Osteocyte (in vitro differentiated cells): ENCODE results near the gene REPIN1. TPM values are rescaled to one million over a fixed set of nuclear protein-coding genes. Genes with fewer than 3 reads are reported as not detected.

Experiments
- DNase-seq: peaks from one replicate; pipeline ENCODE4 v3.0.0; 2021; ENCODE audit warnings: mixed read lengths; ENCODE audit not compliant: unreplicated experiment; ENCODE audit errors: extremely low spot score
- H3K27ac Mint-ChIP-seq: one replicate; pipeline ENCODE4 v1.8.0; 2021; ENCODE audit warnings: mild to moderate bottlenecking, mixed read lengths; ENCODE audit not compliant: unreplicated experiment
- H3K27me3 Mint-ChIP-seq: one replicate; pipeline ENCODE4 v1.8.0; 2021; ENCODE audit warnings: mixed read lengths; ENCODE audit not compliant: unreplicated experiment
- H3K36me3 Mint-ChIP-seq: one replicate; pipeline ENCODE4 v1.8.0; 2021; ENCODE audit warnings: mixed read lengths; ENCODE audit not compliant: unreplicated experiment
- H3K4me1 Mint-ChIP-seq: one replicate; pipeline ENCODE4 v1.8.0; 2021; ENCODE audit warnings: mixed read lengths; ENCODE audit not compliant: unreplicated experiment
- H3K4me3 Mint-ChIP-seq: one replicate; pipeline ENCODE4 v1.8.0; 2021; ENCODE audit warnings: mild to moderate bottlenecking, moderate library complexity, mixed read lengths; ENCODE audit not compliant: unreplicated experiment
- H3K9me3 Mint-ChIP-seq: one replicate; pipeline ENCODE4 v1.8.0; 2021; ENCODE audit warnings: mixed read lengths; ENCODE audit not compliant: unreplicated experiment
- CTCF ChIP-seq: fragments of 200-600 bp; sonication (generic); IDR thresholded peaks from 2 replicates; pipeline ENCODE4 v1.5.0; 2021; ENCODE audit warnings: antibody characterized with exemption, mild to moderate bottlenecking, moderate library complexity
- total RNA-seq: library from RNA; stranded (reverse); gene quantifications from 2 replicates; pipeline ENCODE4 v1.2.1, GENCODE V29; 2021

The REPIN1 gene
- total RNA-seq, 1 donor from 2014 or later, result 66.3 TPM

DNA sequence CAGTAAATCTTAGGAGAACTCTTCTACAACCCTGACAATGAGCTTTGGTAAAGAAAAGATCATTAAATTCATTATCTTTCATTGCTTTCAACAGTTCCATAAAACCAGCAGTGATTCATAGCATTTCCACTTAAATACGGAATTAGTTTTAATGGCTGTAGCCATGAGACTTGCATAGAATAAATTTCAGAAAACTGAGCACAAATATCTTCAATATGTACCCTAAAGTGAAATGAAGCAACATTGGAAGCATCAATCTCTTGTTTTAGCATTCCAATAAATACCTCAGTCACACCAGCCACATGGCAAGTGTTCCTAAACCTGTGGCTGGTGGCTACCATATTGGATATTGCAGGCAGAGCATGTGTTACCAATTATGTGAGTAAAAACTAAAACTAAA, 23.6 kb upstream of the REPIN1 start:
- H3K4me1 Mint-ChIP-seq, result peaks cover 4% of the 10 kb centered on the region

GRCh38 chr7:150346922-150347321, 21.7 kb upstream of the REPIN1 start:
- Mint-ChIP-seq H3K4me3 (no peak overlapping the region), H3K4me1 (peaks cover 2% of the 10 kb centered on the region), H3K27ac (no peak overlapping the region), H3K27me3 (peaks cover 32% of the 10 kb centered on the region), H3K9me3 (peaks cover 8% of the 10 kb centered on the region), H3K36me3 (no peaks in the 10 kb centered on the region)
- no peak for DNase-seq
- TF ChIP-seq CTCF, result no peak

More for the DNA sequence above, 23.6 kb upstream of the REPIN1 start:
- no peak for DNase-seq
- H3K4me3 Mint-ChIP-seq, result no peak overlapping the region
- H3K27ac Mint-ChIP-seq, result no peak overlapping the region
- peaks cover 41% of the 10 kb centered on the region for H3K27me3 Mint-ChIP-seq
- TF ChIP-seq CTCF, result no peak
- no peaks in the 10 kb centered on the region for H3K36me3 Mint-ChIP-seq
- peaks cover 8% of the 10 kb centered on the region for H3K9me3 Mint-ChIP-seq

DNA sequence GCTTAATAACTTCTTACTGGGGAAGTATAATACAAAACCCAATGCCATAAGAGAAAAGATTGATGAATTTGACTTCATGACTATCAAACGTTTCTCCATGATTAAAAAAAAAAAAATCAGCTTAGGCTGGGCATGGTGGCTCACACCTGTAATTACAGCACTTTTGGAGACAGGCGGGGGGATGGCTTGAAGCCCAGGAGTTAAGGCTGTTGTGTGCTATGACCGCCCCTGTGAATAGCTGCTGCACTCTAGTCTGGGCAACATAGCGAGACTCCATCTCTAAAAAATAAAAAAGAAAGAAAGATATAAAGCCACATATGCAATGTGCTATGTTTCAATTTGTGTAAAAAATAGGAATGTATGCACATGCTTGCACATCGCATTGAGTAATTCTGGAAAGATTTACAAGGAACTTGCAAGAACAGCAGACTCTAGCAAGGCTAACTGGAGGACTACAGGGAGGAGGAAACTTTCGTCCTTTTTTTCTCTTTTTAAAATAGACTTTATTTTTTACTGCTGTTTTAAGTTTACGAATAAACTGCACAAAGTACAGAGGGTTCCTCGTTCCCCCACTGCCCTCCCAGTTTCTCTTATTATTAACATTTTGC, 16.9 kb upstream of the REPIN1 start:
- DNase-seq, result no peak
- H3K4me1 Mint-ChIP-seq, result peaks cover 2% of the 10 kb centered on the region
- no peak overlapping the region for H3K4me3 Mint-ChIP-seq
- no peaks in the 10 kb centered on the region for H3K9me3 Mint-ChIP-seq
- H3K36me3 Mint-ChIP-seq, result no peaks in the 10 kb centered on the region
- TF ChIP-seq CTCF, result no peak
- H3K27ac Mint-ChIP-seq, result no peak overlapping the region
- H3K27me3 Mint-ChIP-seq, result peaks cover 12% of the 10 kb centered on the region

DNA sequence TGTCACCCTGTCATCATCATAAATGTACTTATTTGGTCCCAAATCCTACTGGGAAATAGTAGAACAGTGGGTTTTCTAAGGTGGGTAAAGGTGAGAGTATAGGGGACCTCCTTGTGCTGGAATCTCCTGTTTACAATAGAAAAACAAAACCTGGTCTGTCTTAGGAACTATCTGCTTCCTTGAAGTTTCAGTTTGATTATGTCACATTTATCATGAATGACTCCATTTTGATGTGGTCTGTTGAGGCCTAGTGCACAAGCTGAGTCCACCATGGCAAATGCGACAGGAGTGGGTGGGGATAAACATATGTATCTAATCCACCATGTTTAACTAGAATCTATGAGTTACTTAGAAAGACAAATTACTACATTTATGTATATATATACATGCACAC, 13.0 kb upstream of the REPIN1 start:
- no peak for DNase-seq
- no peak for TF ChIP-seq CTCF
- no peak overlapping the region for H3K27ac Mint-ChIP-seq
- no peak overlapping the region for H3K4me3 Mint-ChIP-seq
- H3K4me1 Mint-ChIP-seq, result peaks cover 2% of the 10 kb centered on the region
- no peaks in the 10 kb centered on the region for H3K36me3 Mint-ChIP-seq
- H3K27me3 Mint-ChIP-seq, result peaks cover 8% of the 10 kb centered on the region
- no peaks in the 10 kb centered on the region for H3K9me3 Mint-ChIP-seq

DNA sequence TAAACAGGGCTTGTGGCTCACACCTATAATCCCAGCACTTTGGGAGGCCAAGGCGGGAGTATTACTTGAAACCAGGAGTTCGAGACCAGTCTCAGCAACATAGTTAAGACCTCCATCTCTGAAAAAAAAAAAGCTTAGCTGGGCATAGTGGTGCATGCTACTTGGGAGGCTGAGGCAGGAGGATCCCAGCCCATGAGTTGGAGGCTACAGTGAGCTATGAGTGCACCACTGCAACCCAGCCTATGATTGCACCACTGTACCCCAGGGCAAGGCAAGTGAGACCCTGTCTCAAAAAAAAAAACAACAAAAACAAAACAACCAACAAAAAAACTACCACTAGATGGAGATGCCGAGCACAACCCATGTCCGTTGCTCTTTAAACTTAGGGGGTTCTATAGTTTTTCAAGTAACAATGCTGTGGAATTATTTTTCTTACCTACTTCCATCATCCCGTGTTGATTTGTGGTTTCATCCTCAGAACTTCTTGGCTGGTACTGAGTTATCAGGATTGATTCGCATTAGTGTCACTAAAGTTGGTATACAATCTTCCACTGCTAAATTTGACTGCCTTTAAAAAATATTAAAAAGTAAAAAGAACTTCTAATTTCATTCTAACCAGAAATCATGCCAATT, 12.2 kb upstream of the REPIN1 start:
- peaks cover 2% of the 10 kb centered on the region for H3K4me1 Mint-ChIP-seq
- H3K36me3 Mint-ChIP-seq, result no peaks in the 10 kb centered on the region
- H3K9me3 Mint-ChIP-seq, result no peaks in the 10 kb centered on the region
- H3K27me3 Mint-ChIP-seq, result peaks cover 8% of the 10 kb centered on the region
- H3K4me3 Mint-ChIP-seq, result no peak overlapping the region
- DNase-seq, result no peak
- H3K27ac Mint-ChIP-seq, result no peak overlapping the region
- TF ChIP-seq CTCF, result peak; percentile 77
